ENCODE measurements around the gene GPR15LG. TPM values are rescaled to one million over a fixed set of nuclear protein-coding genes. Genes with fewer than 3 reads are reported as not detected.
"Not testable (repeated sequence)": the region's sequence is repeated elsewhere in the genome, so short reads cannot be mapped to it uniquely, and the experiment has no call there.

Gene GPR15LG
- total RNA-seq, 1 donor from 2014 or later, result not detected

DNA sequence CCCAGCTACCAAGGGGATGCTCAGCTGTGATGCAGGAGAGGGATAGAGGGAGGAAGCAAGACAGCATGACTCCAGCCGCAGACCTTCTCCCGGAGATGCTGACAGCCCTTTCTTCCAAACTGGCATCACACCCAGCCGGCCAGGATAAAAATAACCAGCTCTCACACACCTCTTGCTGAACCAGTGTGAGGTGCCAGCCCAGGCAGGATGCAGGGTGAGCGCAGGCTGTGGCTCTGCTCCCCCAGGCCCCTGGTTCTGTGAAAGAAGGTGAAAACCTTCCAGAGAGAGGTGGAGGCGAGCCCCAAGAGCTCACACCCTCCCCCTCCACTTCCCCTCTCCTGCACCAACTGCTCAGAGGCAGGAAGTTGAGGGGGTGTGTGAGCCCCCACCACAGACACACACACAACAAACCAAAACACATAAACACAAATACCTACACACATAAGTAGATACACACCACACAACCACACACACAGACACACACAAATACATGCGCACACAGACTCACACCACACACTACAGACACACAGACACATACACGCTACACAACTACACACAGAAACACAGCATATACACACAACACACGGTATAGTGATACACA is 4.0 kb downstream of the GPR15LG start:
- Mint-ChIP-seq H3K9me3 (no peaks in the 10 kb centered on the region), H3K4me3 (no peak overlapping the region), H3K27me3 (ENCODE audit: low read depth) (no peaks in the 10 kb centered on the region), H3K36me3 (no peaks in the 10 kb centered on the region), H3K4me1 (no peaks in the 10 kb centered on the region), H3K27ac (no peak overlapping the region)
- no peak for DNase-seq (ENCODE audit: low spot score in 2 of 2, unreplicated experiment in 2 of 2)
- TF ChIP-seq, protein P1, sequence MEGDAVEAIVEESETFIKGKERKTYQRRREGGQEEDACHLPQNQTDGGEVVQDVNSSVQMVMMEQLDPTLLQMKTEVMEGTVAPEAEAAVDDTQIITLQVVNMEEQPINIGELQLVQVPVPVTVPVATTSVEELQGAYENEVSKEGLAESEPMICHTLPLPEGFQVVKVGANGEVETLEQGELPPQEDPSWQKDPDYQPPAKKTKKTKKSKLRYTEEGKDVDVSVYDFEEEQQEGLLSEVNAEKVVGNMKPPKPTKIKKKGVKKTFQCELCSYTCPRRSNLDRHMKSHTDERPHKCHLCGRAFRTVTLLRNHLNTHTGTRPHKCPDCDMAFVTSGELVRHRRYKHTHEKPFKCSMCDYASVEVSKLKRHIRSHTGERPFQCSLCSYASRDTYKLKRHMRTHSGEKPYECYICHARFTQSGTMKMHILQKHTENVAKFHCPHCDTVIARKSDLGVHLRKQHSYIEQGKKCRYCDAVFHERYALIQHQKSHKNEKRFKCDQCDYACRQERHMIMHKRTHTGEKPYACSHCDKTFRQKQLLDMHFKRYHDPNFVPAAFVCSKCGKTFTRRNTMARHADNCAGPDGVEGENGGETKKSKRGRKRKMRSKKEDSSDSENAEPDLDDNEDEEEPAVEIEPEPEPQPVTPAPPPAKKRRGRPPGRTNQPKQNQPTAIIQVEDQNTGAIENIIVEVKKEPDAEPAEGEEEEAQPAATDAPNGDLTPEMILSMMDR (IDR thresholded peaks at IDR 0.05; ENCODE audit: unreplicated experiment), result no peak

DNA sequence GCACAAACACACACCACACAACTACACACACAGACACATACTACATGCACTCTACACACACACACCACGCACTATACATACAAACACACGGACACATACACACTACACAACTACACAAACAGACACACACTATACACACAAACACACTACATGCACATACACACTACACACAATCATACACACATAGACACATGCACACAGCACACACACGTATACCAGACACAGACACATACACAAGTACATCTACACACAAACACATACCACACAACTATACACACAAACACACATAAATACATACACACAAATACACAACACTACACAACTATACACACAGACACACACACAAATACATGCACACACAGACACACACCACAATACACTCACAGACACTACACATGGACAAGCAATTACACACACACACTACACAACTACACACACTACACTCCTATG is 4.6 kb downstream of the GPR15LG start:
- DNase-seq (ENCODE audit: low spot score in 2 of 2, unreplicated experiment in 2 of 2), result no peak
- Mint-ChIP-seq H3K36me3 (no peaks in the 10 kb centered on the region), H3K27ac (no peak overlapping the region), H3K4me3 (no peak overlapping the region), H3K4me1 (no peaks in the 10 kb centered on the region), H3K9me3 (no peaks in the 10 kb centered on the region), H3K27me3 (ENCODE audit: low read depth) (no peaks in the 10 kb centered on the region)
- TF ChIP-seq, protein P1 (IDR thresholded peaks at IDR 0.05; ENCODE audit: unreplicated experiment), result no peak

DNA sequence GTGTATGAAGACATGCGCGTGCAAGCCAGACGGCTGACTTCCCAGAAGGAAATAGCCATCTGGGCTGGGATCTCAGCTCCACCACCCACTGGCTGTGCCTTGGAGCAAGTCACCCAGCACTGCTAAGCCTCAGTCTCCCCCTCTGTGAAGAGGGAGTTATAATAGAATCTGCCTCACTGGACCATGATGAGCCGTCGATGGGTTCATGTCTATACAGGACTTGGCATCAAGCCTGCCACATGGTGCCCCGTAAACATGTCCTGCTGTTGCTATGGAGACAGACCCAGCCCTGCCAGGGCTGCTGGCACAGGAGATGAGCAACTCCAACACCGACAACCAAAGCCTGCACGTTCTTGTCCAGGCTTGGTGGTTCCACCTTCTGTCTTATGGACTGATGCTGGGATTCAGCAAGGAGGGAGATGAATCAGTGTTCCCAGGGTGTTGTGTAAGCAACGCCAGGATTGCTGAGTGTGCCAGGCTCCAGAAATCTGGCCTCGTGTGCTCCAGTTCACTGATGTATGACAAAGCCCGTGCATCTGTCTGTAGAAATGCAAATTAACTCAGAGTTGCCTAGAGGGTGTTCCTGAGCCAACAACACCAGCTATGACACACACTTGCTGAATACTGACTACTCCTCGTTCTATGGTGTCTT is 5.6 kb downstream of the GPR15LG start:
- H3K27ac Mint-ChIP-seq, result no peak overlapping the region
- H3K4me3 Mint-ChIP-seq, result no peak overlapping the region
- no peaks in the 10 kb centered on the region for H3K4me1 Mint-ChIP-seq
- TF ChIP-seq, protein P1 (IDR thresholded peaks at IDR 0.05; ENCODE audit: unreplicated experiment), result no peak
- H3K27me3 Mint-ChIP-seq (ENCODE audit: low read depth), result no peaks in the 10 kb centered on the region
- no peaks in the 10 kb centered on the region for H3K36me3 Mint-ChIP-seq
- no peaks in the 10 kb centered on the region for H3K9me3 Mint-ChIP-seq
- no peak for DNase-seq (ENCODE audit: low spot score in 2 of 2, unreplicated experiment in 2 of 2)

DNA sequence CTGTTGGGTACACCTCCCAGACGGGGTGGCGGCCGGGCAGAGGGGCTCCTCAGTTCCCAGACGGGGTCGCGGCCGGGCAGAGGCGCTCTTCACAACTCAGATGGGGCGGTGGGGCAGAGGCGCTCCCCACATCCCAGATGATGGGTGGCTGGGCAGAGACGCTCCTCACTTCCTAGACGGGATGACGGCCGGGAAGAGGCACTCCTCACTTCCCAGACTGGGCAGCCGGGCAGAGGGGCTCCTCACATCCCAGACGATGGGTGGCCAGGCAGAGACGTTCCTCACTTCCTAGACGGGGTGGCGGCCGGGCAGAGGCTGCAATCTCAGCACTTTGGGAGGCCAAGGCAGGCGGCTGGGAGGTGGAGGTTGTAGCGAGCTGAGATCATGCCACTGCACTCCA is 6.8 kb downstream of the GPR15LG start:
- not testable (repeated sequence) for H3K4me1 Mint-ChIP-seq; DNase-seq (ENCODE audit: low spot score in 2 of 2, unreplicated experiment in 2 of 2); H3K27ac Mint-ChIP-seq; H3K27me3 Mint-ChIP-seq (ENCODE audit: low read depth); H3K4me3 Mint-ChIP-seq; H3K9me3 Mint-ChIP-seq; H3K36me3 Mint-ChIP-seq

DNA sequence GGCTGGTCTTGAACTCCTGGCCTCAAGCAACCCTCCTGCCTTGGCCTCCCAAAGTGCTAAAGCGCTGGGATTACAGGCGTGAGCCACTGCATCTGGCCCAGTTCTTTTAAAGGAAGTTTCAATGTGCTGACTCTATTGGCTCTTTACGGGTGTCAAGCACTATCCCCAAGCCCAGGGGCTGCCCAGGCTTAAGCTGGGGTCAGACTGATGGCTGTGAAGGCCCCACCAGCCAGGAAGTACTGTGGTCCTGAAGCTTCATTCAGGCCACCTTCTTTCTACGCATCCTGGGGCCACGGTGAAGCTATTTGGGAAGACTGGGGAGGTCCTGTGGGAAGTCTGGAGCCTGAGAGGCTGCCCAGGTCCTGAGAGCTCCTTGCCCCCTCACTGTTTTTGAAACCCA is 8.0 kb downstream of the GPR15LG start:
- no peak overlapping the region for H3K27ac Mint-ChIP-seq
- no peaks in the 10 kb centered on the region for H3K9me3 Mint-ChIP-seq
- no peak overlapping the region for H3K4me3 Mint-ChIP-seq
- TF ChIP-seq, protein P1 (IDR thresholded peaks at IDR 0.05; ENCODE audit: unreplicated experiment), result no peak
- H3K27me3 Mint-ChIP-seq (ENCODE audit: low read depth), result peaks cover 6% of the 10 kb centered on the region
- no peak for DNase-seq (ENCODE audit: low spot score in 2 of 2, unreplicated experiment in 2 of 2)
- no peaks in the 10 kb centered on the region for H3K4me1 Mint-ChIP-seq
- H3K36me3 Mint-ChIP-seq, result no peaks in the 10 kb centered on the region

DNA sequence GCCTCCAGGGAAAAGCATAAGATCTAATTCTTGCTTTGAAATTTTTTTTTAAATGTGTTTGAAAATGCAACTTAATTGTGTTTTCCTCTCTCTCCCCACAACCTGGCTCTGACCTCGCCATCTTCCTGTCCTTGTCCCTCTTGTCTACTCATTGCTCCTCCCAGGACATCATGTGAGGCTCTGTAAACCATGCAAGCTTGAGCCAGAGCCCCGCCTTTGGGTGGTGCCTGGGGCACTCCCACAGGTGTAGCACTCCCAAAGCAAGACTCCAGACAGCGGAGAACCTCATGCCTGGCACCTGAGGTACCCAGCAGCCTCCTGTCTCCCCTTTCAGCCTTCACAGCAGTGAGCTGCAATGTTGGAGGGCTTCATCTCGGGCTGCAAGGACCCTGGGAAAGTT is 10.9 kb downstream of the GPR15LG start:
- DNase-seq (ENCODE audit: low spot score in 2 of 2, unreplicated experiment in 2 of 2), result no peak
- H3K36me3 Mint-ChIP-seq, result no peaks in the 10 kb centered on the region
- H3K4me1 Mint-ChIP-seq, result no peaks in the 10 kb centered on the region
- TF ChIP-seq, protein P1 (IDR thresholded peaks at IDR 0.05; ENCODE audit: unreplicated experiment), result no peak
- H3K9me3 Mint-ChIP-seq, result no peaks in the 10 kb centered on the region
- no peak overlapping the region for H3K27ac Mint-ChIP-seq
- no peak overlapping the region for H3K4me3 Mint-ChIP-seq
- H3K27me3 Mint-ChIP-seq (ENCODE audit: low read depth), result peaks cover 13% of the 10 kb centered on the region

Data from mesothelial cell of epicardium (in vitro differentiated cells).